BJ (cell line): ENCODE results near the gene ANO2. TPM values are rescaled to one million over a fixed set of nuclear protein-coding genes. Genes with fewer than 3 reads are reported as not detected.

Source experiments
- CTCF ChIA-PET: fragments of 350-600 bp; formaldehyde crosslinking; extraction: SDS; loops from one replicate; lab custom pipeline; 2021; ENCODE audit warnings: antibody characterized with exemption, inconsistent platforms; lab: Yijun Ruan, JAX
- POLR2A ChIA-PET: fragments of 300-600 bp; sonication (Branson Sonifier 250); formaldehyde crosslinking; extraction: SDS; loops from one replicate; lab custom pipeline; 2021; ENCODE audit warnings: antibody characterized with exemption; lab: Charles Lee
- DNase-seq: peaks from one replicate; pipeline ENCODE4 v3.0.0-alpha.2; 2011; ENCODE audit warnings: low read depth
- H3K27me3 ChIP-seq: 2 replicates; pipeline ENCODE4 v1.6.0; 2011; ENCODE audit warnings: low read length; ENCODE audit not compliant: control insufficient read depth, insufficient read depth
- H3K36me3 ChIP-seq: 2 replicates; pipeline ENCODE4 v1.5.1; 2011; ENCODE audit warnings: low read length; ENCODE audit not compliant: control insufficient read depth, insufficient read depth
- H3K4me3 ChIP-seq: 2 replicates; pipeline ENCODE4 v1.5.1; 2011; ENCODE audit warnings: low read depth, mild to moderate bottlenecking, control low read depth, low read length
- polyA plus RNA-seq: library from polyadenylated mRNA; depleted of rRNA; stranded (reverse); fragments of >200 nt; gene quantifications from 2 replicates; pipeline ENCODE4 v1.2.3, GENCODE V29; 2011
- TF ChIP-seq, protein P1 (sequence below): IDR thresholded peaks from 2 replicates; pipeline ENCODE4 v1.5.1; 2011; ENCODE audit warnings: low read depth, mild to moderate bottlenecking, control low read depth, inconsistent platforms, low read length, moderate library complexity; ENCODE audit not compliant: insufficient read depth

Gene ANO2
- polyA plus RNA-seq, 1 experiment: 0.10 TPM

DNA sequence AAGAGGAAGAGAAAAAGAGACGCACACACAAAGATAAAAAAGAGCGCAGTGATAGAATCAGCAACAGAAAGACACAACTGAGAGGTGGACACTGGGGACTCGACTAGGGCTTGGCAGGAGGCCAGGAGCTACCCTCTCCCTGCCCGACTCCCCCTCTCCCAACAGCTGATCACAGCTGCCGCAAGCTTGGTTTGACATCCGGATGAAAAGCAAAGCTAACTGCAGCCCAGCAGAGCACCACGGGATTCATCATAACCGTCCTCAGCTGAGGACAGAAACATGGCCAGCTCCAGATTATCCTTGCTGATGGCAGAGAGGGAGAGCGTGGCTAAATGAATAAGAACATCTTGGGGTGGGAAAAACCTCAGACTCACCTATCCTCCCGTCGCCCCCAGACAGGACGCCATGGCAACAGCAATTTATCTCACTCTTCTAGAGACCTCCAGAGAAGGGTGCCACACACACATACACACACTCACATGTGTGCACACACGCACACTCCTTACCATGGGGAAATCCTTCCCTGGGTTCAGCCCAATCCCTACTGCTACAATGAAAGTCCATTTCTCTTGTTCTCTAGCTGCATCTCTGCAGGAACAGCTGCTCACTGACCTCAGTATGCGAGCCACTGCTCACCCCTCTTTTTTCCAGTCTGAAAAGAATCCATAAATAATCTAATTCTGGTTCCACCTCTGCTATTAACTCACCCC lies 377.9 kb downstream of the ANO2 start:
- H3K36me3 ChIP-seq: no peaks in the 10 kb centered on the region
- POLR2A ChIA-PET: no interaction called here
- CTCF ChIA-PET: interaction anchor here (0.7 to 1.9 kb wide), 3 partner anchors 10 to 26 kb away, joined by 3 to 4 read pairs (median 3); no protein-coding TSS in a partner anchor
- peaks cover 8% of the 10 kb centered on the region for H3K27me3 ChIP-seq
- no peak overlapping the region for H3K4me3 ChIP-seq
- no peak for DNase-seq
- TF ChIP-seq, protein P1, sequence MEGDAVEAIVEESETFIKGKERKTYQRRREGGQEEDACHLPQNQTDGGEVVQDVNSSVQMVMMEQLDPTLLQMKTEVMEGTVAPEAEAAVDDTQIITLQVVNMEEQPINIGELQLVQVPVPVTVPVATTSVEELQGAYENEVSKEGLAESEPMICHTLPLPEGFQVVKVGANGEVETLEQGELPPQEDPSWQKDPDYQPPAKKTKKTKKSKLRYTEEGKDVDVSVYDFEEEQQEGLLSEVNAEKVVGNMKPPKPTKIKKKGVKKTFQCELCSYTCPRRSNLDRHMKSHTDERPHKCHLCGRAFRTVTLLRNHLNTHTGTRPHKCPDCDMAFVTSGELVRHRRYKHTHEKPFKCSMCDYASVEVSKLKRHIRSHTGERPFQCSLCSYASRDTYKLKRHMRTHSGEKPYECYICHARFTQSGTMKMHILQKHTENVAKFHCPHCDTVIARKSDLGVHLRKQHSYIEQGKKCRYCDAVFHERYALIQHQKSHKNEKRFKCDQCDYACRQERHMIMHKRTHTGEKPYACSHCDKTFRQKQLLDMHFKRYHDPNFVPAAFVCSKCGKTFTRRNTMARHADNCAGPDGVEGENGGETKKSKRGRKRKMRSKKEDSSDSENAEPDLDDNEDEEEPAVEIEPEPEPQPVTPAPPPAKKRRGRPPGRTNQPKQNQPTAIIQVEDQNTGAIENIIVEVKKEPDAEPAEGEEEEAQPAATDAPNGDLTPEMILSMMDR: no peak

DNA sequence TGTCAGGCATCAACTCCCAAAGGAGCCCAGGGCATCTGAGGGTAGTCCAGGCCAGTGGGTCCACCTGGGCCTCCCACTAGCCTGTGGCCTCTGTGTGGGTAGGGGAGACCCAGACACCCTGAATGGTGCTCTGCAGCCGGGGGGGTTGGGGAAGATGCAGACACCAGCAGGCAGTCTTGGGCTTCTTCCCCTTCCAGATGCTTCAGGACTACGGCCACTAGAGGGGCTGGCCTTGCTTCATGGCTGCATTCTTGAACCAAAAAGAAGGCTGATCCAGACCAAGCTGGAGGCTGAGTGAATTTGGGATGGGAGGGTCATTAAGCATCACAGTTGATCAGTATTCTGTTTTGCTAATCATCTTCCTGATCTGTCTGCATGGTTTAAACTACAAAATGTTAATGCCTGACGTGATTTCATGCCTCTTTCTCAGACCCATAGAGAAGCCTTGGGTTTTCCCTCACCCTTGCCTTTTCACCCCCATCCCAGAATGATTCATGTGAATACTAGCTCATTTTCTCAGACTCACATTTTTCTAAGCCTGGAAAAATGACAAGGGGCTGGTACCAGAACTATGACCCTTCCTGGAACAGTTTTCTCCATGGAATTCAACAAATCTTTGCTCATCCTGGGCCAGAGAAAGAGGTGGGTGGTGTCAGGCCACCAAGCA lies 379.0 kb downstream of the ANO2 start:
- CTCF ChIA-PET: interaction anchor here (0.7 to 2.2 kb wide), 5 partner anchors 9 to 83 kb away, joined by 3 to 11 read pairs (median 3); no protein-coding TSS in a partner anchor

DNA sequence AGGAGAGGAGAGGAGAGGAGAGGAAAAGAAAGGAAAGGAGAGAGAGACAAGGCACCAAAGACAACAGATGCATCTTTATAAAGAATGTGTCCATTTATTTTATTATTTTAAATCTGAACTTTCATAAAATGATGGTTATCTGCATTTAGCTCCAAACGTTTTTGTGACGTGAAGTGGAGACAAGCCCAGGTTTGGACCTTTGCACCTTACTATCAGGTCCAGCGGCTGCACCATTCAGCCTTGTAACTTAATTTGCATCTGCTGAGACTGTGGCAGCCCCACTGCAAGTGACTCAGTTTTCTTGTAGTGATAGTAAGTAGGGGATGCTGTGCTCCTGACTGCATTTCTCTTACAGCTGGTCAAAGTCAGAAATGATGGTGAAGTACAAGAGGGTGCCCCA lies 382.5 kb downstream of the ANO2 start:
- ChIA-PET CTCF (interaction anchor here (0.8 to 1.4 kb wide), 2 partner anchors 51 to 86 kb away, joined by 3 to 4 read pairs; no protein-coding TSS in a partner anchor), POLR2A (no interaction called here)
- TF ChIP-seq, protein P1: no peak
- peaks cover 8% of the 10 kb centered on the region; the same call in 1 of the 2 replicates for H3K27me3 ChIP-seq
- no peak overlapping the region for H3K4me3 ChIP-seq
- no peaks in the 10 kb centered on the region for H3K36me3 ChIP-seq
- no peak for DNase-seq

More for the DNA sequence above, 379.0 kb downstream of the ANO2 start:
- DNase-seq: peak; percentile 28
- Histone ChIP-seq H3K4me3 (no peak overlapping the region), H3K27me3 (peaks cover 6% of the 10 kb centered on the region), H3K36me3 (no peaks in the 10 kb centered on the region)
- POLR2A ChIA-PET: interaction anchor here (0.9 to 1.0 kb wide), 2 partner anchors 16 to 19 kb away, joined by 3 to 4 read pairs; no protein-coding TSS in a partner anchor
- TF ChIP-seq, protein P1: peak; percentile 29

DNA sequence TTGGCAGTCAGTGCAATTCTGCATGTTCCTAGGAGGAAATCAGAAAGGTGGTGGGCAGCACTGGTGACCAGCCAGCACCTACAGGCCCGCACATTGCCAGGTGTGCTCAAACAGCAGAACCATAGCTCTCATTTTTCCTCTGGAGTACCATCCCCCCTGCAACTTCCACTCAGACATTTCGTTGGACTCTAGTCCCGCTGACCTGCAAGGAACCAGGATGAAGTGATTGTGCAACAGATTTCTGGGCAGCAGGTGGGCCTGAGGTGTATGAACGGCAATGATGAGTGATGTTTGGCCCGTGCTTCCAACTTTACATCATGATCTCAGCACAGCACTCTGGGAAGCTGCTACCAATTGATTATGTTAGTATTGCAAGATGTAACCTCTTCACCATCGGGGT lies 383.2 kb downstream of the ANO2 start:
- ChIA-PET CTCF (interaction anchor here (0.6 to 1.4 kb wide), 3 partner anchors 16 to 87 kb away, joined by 3 to 4 read pairs (median 3); no protein-coding TSS in a partner anchor), POLR2A (no interaction called here)
- no peak overlapping the region for H3K4me3 ChIP-seq
- no peaks in the 10 kb centered on the region for H3K36me3 ChIP-seq
- TF ChIP-seq, protein P1: no peak
- peaks cover 8% of the 10 kb centered on the region; the same call in 1 of the 2 replicates for H3K27me3 ChIP-seq
- DNase-seq: no peak

DNA sequence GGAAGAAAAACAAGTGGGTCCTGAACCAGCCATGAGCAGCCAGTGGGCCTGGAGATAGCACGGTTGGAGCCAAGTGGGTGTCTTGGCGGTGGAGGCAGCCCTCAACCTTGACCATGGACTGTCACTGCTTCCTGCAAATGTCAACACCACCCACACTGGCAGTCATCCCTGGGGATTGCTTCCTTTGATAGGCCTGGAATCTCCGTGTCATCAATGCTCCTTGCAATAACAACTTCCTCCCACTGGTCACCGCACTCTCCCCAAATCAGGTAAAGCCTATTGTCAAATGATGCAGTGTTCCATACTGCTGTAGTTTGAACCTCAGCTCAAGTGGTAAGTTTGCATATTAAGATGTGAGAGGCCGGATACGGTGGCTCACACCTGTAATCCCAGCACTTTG lies 384.0 kb downstream of the ANO2 start:
- Histone ChIP-seq H3K27me3 (peaks cover 8% of the 10 kb centered on the region; the same call in 1 of the 2 replicates), H3K4me3 (no peak overlapping the region), H3K36me3 (no peaks in the 10 kb centered on the region)
- TF ChIP-seq, protein P1: no peak
- CTCF ChIA-PET: interaction anchor here (1.3 kb wide), 1 partner anchor 88 kb away, joined by 3 read pairs; no protein-coding TSS in a partner anchor
- POLR2A ChIA-PET: no interaction called here
- no peak for DNase-seq
